HUES6 (cell line): ENCODE results near the gene CLIP1.

ENCODE experiments used
- H3K27ac ChIP-seq: 2 replicates; pipeline ENCODE4 v1.7.0; 2013; ENCODE audit warnings: low read depth, mild to moderate bottlenecking, low read length, inconsistent platforms
- H3K27me3 ChIP-seq: 2 replicates; pipeline ENCODE4 v1.6.1; 2013; ENCODE audit warnings: low read length; ENCODE audit not compliant: control insufficient read depth, insufficient read depth
- H3K36me3 ChIP-seq: 2 replicates; pipeline ENCODE4 v1.6.1; 2013; ENCODE audit warnings: low read length; ENCODE audit not compliant: control insufficient read depth, insufficient read depth
- H3K4me1 ChIP-seq: 2 replicates; pipeline ENCODE4 v1.6.1; 2013; ENCODE audit warnings: low read length; ENCODE audit not compliant: control insufficient read depth, insufficient read depth
- H3K4me3 ChIP-seq: 2 replicates; pipeline ENCODE4 v1.5.1; 2013; ENCODE audit warnings: low read depth, low read length
- H3K9ac ChIP-seq: one replicate; pipeline ENCODE4 v1.6.1; 2013; ENCODE audit warnings: mild to moderate bottlenecking, low read length
- H3K9me3 ChIP-seq: 2 replicates; pipeline ENCODE4 v1.6.1; 2013; ENCODE audit warnings: low read depth, low read length; ENCODE audit not compliant: control insufficient read depth, insufficient read depth

Gene CLIP1

DNA sequence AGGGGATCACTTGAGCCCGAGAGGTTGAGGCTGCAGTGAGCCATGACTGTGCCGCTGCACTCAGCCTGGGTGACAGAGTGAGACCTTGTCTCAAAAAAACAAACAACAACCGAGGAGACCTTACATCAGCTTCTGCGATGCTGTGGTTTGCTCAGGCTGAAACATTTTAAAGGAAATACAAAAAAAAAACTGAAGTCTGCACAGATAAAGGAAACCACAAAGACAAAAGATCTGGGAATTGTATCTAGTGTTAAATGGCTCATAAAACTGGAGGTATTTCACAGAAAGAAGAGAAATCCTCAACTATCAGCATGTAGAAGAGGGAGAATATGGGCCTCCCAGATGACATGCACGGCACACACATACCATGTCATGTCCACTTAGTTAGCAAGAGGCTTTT lies 95.9 kb downstream of the CLIP1 start:
- H3K9ac ChIP-seq, result no peak overlapping the region
- no peaks in the 10 kb centered on the region for H3K27me3 ChIP-seq
- H3K27ac ChIP-seq, result no peak overlapping the region
- no peaks in the 10 kb centered on the region for H3K4me1 ChIP-seq
- no peaks in the 10 kb centered on the region for H3K9me3 ChIP-seq
- peaks cover 28% of the 10 kb centered on the region for H3K36me3 ChIP-seq
- H3K4me3 ChIP-seq, result no peak overlapping the region

DNA sequence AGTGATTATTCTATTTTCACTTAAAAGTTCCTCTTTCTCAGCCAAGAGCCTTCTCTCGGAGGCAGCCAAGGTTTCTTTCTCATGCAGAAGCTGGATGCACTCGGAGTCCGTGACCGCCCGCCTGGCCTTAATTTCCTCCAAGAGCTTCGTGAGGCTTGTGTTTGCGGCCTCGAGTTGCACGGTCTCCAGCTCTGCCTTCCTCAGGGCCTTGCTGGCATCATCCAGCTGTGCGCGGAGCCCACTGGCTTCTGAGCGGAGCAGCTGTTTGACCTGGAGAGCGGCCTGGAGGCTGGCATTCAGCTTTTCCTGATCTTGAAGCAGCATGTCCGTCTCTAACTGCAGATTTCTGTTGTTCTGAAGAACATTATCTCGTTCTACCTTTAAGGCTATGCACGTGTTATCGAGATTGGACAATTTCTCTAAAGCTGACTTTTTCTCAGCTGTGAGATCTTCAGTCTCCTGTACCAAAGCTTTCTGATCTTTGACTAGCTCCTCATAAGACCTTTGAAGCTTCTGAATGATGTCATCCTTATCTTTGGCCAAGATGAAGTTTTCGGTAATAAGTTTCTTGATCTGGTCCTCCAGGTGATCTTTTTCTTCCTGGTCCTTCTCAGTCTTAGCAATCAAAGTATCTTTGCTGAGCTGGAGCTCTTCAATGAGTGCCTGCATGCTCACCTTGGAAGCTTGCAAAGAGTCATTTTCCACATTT lies 99.0 kb downstream of the CLIP1 start:
- H3K9me3 ChIP-seq, result no peaks in the 10 kb centered on the region
- H3K27me3 ChIP-seq, result no peaks in the 10 kb centered on the region
- H3K4me3 ChIP-seq, result no peak overlapping the region
- H3K36me3 ChIP-seq, result peaks cover 36% of the 10 kb centered on the region
- no peak overlapping the region for H3K27ac ChIP-seq
- H3K9ac ChIP-seq, result no peak overlapping the region
- no peaks in the 10 kb centered on the region for H3K4me1 ChIP-seq

DNA sequence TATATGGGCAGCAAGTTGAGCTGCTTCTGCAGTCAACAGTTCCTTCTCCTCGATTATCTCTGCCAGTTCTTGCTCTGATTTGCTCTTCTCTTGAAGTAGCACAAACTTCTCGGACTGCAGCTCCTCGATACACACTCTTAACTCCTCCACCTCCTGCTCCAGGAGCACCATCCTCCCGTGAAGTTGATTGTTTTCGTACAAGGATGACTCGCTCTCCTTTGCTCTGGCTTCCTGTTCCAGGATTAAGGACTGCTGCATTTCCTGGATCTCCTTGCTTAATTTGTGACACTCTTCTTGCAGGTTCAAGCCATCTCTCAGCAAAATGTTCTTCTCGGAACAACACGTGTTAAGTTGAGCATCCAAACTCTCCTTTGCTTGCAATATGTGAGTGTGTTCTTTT lies 100.0 kb downstream of the CLIP1 start:
- no peak overlapping the region for H3K27ac ChIP-seq
- H3K36me3 ChIP-seq, result peaks cover 33% of the 10 kb centered on the region
- no peak overlapping the region for H3K9ac ChIP-seq
- H3K4me1 ChIP-seq, result no peaks in the 10 kb centered on the region
- no peak overlapping the region for H3K4me3 ChIP-seq
- H3K9me3 ChIP-seq, result no peaks in the 10 kb centered on the region
- H3K27me3 ChIP-seq, result no peaks in the 10 kb centered on the region

DNA sequence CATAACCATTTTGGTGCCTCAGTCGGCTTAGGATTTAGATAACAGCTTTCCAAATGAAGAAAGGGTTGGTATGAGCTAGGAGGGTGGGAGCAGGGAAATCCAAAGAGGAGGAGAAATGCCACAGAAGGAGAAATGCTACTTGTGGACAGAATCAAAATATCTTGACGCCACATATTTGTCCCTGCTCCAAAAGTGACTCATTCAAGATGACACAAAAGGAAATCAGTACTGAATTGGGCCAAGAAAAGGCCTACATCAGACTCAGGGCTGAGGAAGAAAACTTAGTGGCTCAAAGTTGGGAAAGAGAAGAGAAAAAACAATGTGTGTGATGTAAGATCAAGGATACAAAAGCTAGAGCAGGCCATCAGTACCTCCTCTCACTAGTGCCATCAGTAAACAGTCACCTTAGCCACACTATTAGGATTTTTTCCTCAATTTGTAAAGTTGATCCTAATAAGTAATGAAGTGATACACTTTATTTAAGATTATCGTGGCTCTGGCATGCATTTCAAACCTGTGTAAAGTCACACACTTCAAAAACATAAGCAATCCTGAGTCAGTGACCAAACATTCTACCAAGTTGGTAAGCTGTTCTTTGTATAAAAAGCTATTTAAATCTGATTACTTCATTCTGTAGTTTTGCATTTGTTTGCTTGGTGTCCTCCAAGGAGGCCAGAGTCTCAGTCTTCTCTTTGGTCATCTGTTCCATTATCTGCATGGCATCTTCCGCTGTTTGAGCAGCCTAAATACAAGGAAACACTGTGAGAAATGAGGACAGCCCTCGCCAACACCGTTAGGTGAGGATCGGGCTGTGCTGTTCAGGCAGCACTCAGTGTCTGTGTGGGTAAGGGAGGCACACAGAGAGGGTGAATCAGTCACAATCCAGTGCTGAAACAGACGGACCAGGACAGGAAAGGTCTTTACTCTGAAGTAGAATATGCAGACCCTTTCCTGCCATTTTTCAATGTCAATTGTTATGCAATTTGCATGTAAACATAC lies 103.6 kb downstream of the CLIP1 start:
- no peak overlapping the region for H3K4me3 ChIP-seq
- no peak overlapping the region for H3K27ac ChIP-seq
- H3K9ac ChIP-seq, result no peak overlapping the region
- H3K4me1 ChIP-seq, result no peaks in the 10 kb centered on the region
- H3K36me3 ChIP-seq, result peaks cover 35% of the 10 kb centered on the region
- H3K9me3 ChIP-seq, result no peaks in the 10 kb centered on the region
- H3K27me3 ChIP-seq, result no peaks in the 10 kb centered on the region

DNA sequence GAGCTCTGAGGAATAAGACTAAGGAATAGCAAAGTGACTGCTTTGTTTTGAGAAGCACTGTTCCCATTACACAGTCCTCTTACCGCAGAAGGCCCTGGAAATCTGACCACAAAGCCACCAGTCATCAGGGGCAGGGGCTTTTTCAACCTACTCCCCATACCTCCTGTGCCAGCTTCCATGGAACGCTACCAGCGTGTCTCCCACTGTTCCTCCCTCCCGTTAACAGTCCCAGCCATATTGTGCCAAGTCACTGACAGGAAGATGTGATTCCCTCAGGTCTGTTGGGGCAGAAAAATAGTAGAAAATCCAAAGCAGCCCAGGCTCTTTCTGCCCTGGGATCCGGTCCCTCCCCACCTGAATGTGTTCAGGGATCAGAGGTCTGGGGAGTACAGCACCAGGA lies 109.5 kb downstream of the CLIP1 start:
- no peak overlapping the region for H3K27ac ChIP-seq
- H3K9me3 ChIP-seq, result no peaks in the 10 kb centered on the region
- no peaks in the 10 kb centered on the region for H3K27me3 ChIP-seq
- peaks cover 30% of the 10 kb centered on the region for H3K36me3 ChIP-seq
- H3K4me1 ChIP-seq, result no peaks in the 10 kb centered on the region
- no peak overlapping the region for H3K4me3 ChIP-seq
- no peak overlapping the region for H3K9ac ChIP-seq

DNA sequence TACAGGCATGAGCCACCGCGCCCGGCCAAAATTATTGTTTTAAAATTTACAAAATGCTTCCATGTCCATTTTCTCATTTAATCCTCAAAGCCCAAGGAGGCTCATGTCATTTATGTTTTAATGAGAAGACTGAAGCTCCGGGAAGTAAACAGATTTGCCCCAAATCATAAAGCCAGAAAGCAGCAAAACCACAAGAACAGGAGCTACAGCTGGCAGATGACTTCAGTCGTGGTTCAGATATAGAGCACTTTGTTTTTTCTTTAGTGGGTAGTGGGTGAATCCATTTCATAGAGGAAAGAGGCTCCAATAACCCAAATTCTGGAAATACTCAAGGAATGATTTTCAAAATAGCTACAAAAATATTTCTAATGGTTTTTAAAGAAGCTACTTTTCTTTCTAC lies 110.8 kb downstream of the CLIP1 start:
- Histone ChIP-seq H3K4me3 (no peak overlapping the region), H3K4me1 (no peaks in the 10 kb centered on the region), H3K27ac (no peak overlapping the region), H3K9me3 (no peaks in the 10 kb centered on the region), H3K27me3 (no peaks in the 10 kb centered on the region), H3K36me3 (peaks cover 26% of the 10 kb centered on the region), H3K9ac (no peak overlapping the region)

DNA sequence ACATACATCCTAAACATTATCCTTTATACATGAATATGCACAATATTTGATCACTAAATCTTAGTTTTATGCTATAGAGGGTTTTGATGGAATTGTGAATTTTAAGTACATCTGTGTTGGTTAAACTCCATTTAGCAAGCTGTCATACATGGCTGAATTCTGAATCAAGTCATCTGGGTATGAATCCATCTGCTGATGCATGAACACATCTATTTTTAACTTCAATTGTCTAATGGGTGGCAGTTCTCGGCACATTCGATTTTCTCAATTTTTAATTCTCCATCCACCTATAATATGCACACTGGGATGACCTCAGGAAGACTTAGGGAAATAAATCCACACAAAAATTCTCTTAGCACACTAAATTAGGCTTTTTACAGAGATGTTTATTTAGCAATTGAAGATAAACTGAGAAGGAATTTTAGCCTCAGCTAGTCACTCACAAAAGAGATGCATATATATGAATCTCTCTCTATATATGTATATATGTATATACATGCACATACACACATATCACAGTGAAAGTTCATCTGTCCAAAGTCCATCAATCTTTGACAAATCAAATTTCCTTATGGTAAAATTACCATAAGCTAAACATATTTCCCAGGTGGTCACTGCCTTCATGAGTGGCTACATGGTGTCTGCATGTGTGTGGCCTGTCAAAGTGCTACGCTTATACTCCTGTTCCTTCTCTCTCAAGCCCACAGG lies 111.7 kb downstream of the CLIP1 start:
- H3K9ac ChIP-seq, result no peak overlapping the region
- no peaks in the 10 kb centered on the region for H3K27me3 ChIP-seq
- no peak overlapping the region for H3K4me3 ChIP-seq
- H3K4me1 ChIP-seq, result no peaks in the 10 kb centered on the region
- H3K9me3 ChIP-seq, result no peaks in the 10 kb centered on the region
- H3K36me3 ChIP-seq, result peaks cover 24% of the 10 kb centered on the region
- no peak overlapping the region for H3K27ac ChIP-seq

DNA sequence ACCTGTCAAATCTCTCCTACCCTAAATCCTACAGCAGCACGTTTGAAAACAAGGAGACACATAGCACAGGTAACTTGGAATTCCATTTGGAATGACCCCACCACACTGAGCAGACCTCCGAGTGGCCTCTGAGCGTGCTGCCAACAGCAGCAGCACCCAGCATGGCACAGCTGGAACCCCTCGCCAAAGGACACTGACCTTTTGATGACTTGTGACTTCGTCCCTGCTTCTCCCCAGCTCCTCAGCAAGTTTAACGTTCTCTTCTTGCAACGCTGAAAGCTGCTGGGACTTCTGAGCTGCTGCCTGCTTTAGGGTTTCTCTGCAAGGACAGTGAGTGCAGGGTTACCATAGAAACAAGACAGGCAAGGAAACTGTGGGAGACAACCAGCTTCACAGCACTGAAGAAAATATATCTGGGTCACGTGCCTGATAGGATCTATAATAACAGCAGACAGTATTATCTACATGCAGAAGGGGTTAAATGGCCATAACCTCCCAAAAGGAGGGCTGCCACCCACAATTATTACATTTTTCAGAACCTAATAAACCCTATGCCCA lies 112.8 kb downstream of the CLIP1 start:
- Histone ChIP-seq H3K4me1 (no peaks in the 10 kb centered on the region), H3K9me3 (no peaks in the 10 kb centered on the region), H3K4me3 (no peak overlapping the region), H3K27me3 (no peaks in the 10 kb centered on the region), H3K27ac (no peak overlapping the region), H3K9ac (no peak overlapping the region), H3K36me3 (peaks cover 19% of the 10 kb centered on the region)

DNA sequence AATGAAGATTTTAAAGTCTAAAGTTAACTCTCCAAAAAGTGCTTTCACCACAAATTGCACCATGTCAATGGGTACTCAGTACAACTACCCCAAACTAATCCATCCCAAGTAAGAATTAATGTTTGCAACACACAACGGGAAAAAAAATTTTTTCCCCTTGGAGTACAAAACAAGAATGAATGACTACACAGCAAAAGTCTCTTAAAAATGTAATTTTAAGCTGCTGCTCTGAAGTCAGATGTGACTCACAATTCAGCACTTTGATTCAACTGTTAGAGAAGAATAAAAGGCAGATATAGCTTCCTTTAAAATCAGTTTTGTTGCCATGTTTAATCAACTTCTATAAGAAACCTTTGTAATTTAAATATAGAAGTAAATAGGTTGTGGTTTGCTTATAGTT lies 113.7 kb downstream of the CLIP1 start:
- Histone ChIP-seq H3K27ac (no peak overlapping the region), H3K4me3 (no peak overlapping the region), H3K27me3 (no peaks in the 10 kb centered on the region), H3K4me1 (no peaks in the 10 kb centered on the region), H3K9me3 (no peaks in the 10 kb centered on the region), H3K36me3 (peaks cover 19% of the 10 kb centered on the region), H3K9ac (no peak overlapping the region)

DNA sequence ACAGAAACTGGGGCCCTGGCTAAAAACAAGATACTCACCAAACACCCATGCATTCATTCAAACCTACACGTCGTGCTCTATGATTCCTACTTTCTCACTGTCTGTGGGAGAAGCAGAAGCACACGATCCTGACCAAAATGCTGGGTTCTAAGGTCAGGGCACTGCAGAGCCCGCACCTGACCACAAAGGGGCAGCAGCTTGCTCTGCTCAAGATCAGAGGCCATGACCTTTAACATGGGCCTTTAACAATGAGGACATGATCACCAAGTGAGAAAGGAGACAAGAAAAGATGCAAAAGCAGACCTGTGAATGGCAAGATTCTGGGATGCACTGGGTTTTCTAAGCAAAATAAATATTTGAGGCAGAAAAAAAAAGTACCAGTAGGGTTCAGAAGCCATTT lies 116.1 kb downstream of the CLIP1 start:
- no peaks in the 10 kb centered on the region for H3K4me1 ChIP-seq
- no peak overlapping the region for H3K4me3 ChIP-seq
- no peak overlapping the region for H3K27ac ChIP-seq
- no peaks in the 10 kb centered on the region for H3K27me3 ChIP-seq
- H3K9me3 ChIP-seq, result no peaks in the 10 kb centered on the region
- no peak overlapping the region for H3K9ac ChIP-seq
- H3K36me3 ChIP-seq, result peaks cover 13% of the 10 kb centered on the region
